GM18870 (cell line): Measurements from ENCODE around the gene ACTR3C.
"Not testable (repeated sequence)": the region's sequence is repeated elsewhere in the genome, so short reads cannot be mapped to it uniquely, and the experiment has no call there.

Experiments
- ATAC-seq: cut with Tn5 transposase; IDR thresholded peaks from one replicate; pipeline ENCODE4 v1.9.1; 2021; ENCODE audit warnings: moderate library complexity; ENCODE audit not compliant: unreplicated experiment

The ACTR3C gene

DNA sequence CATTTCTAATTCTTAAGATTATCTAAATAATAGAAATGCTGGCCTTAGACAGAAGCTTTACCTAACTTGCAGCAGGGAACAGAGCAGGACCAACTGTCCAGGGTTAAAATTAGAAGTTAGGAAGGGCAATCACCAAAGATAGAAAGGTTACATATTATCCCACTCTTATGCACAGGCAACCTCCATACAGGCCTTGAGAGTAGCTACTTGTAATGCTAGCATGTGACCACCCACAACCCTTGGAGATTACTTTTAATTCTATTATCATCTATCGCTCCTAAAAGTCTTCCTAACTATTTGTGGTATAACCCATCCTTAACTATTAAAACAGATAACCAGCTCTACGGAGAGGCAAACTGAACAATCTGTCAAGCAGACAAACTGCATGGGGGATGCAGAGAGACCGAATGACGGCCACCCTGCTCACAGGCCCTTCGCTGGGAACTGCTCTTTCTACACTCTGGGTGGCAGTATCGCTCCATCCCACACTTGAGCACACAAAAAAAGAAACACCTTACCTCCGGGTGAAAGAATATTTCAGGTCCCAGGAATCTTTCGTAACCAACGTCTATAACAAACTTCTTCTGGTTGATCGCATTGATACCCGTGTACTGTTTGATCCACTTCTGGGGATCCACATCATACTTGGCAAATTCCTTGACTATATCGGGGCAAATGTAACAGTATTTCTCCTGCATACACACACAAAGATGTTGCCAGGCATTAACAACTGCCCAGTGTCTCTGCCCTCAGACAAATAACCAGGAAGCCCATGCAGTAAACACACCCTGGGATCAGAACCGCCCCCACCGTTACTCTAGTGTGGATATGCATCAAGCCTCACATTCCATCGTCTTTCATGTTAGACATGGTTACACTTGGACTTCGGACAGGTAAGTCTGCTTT, 37.2 kb downstream of the ACTR3C start:
- not testable (repeated sequence) for ATAC-seq

DNA sequence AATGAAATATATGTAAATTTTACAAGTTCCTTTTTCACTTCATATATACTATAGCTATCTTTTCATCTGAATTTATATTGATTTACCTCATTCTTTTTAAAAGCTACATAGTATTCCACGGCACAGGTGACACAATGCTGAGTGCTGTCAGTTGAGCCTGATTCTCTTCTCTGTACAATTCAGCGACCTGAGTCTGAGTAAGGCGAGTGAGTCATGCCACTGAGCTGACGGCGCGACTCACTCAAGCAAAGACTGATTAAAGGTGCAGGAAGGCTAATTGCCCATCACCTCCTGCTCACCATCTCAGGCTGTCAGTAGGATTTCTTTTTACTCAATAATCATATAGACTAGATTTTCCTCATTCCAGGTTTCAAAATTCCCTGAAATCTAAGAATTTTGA, 39.7 kb downstream of the ACTR3C start:
- not testable (repeated sequence) for ATAC-seq

DNA sequence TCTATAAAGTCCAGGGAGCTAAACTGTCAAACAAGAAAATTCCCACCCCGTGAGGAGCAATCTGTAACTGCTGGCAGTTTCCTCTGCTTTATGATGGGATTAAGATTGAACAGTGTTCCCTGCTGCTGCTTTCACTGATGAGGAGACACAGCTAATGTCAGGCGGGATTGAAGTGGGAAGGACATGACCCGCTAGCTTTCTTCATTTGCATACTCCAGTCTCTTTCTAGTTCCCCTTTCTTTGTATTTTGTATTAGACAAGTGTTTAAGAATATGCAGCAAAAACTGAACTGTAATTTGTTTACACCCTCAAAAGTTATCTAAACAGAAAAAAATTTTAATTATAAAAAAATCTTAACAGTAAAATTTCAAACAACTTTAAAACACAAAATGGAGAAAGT, 40.2 kb downstream of the ACTR3C start:
- ATAC-seq: not testable (repeated sequence)

DNA sequence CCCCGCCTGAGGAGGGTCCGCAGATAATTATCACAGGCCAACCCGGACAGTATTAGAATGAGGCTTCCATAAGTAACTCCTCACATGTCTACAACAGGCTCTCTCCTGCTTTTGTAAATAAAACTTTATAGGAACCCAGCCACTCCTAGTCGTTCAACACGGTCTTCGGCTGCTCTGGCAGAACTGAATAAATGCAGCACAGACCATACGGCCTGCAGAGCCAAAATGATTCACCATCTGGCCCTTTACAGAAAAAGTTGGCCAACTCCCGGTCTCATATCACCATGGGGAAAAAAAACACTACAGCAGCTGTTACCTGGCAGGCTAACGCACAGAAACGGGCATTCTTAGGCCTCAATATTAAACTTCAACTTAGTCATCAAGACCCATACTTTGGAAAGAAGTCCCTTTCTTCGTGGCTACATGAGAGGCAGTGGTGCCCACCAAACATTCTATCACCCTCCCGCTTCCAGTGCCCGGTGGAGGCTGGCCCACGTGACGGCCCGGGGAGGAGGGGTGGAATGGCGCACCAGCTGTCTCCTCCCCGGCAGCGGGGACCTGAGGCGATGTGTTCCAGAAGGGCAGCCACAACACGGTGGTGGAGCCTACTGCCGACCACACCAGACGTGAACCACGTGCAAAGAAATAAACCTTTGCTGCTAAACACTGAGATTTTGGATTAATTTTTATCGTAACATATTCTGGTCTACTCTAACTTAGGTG, 41.5 kb downstream of the ACTR3C start:
- ATAC-seq: not testable (repeated sequence)

DNA sequence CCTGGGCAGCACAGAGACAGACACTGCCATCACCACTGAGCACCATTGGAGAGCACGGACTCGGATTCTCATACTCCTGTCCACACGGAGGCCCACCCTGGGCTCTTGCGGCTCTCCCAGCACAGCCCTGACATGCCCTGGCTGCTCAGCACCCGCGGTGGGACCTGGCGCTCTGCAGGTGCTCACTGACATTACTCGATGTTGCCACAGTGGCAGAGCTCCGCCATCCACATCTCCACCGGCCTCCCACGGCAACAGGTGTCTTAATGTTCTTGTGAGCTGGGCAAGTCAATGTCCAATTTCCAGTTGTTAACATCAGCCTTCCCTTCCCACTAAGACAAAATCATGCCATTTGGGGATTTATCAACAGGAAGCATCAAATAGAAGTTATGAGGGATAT, 45.0 kb downstream of the ACTR3C start:
- not testable (repeated sequence) for ATAC-seq

DNA sequence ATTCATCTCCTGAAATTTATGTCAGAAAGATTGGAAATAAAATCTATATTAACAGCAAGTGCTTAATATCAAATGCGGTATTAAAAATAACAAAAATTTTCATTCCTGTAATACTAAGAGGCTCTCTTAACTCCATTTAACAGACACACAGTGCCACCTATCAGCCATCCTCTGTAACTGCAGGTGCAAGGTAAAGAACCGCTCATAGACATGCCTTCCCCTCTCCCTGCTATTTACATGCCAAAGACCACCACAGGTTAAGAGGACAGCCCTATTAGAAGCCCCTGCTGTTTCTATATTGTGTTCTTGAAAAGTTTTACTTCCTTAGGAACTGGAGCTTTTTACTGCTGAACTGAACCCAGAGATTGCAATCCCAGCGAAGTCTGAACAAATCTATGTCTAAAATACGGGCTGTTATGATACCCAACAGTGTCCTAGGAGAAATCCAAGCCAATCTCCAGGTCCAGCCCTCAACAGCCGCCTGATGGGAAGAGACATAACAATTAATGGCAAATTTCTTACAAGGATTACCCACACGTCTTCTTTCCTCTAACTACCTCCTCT, 47.1 kb downstream of the ACTR3C start:
- ATAC-seq: peak; percentile 77

DNA sequence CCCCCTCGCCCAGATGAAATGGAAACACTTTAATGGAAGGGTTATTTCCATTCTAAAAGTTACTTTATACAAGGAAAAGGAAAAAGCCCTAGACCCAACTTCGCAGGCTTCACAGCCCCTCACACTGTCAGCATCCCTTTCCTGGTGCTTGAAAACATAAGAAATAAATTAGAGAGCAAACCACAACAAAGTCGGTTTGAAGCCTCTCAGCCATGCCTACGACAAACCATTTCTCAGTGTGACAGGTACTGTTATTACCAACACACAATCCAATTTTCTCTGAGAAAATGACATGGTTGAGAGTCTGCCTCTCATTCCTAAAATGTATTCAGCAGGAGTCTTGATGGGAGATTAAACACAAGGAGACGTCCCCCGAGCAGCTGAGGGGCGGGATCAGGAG, 51.4 kb downstream of the ACTR3C start:
- ATAC-seq: not testable (repeated sequence)

DNA sequence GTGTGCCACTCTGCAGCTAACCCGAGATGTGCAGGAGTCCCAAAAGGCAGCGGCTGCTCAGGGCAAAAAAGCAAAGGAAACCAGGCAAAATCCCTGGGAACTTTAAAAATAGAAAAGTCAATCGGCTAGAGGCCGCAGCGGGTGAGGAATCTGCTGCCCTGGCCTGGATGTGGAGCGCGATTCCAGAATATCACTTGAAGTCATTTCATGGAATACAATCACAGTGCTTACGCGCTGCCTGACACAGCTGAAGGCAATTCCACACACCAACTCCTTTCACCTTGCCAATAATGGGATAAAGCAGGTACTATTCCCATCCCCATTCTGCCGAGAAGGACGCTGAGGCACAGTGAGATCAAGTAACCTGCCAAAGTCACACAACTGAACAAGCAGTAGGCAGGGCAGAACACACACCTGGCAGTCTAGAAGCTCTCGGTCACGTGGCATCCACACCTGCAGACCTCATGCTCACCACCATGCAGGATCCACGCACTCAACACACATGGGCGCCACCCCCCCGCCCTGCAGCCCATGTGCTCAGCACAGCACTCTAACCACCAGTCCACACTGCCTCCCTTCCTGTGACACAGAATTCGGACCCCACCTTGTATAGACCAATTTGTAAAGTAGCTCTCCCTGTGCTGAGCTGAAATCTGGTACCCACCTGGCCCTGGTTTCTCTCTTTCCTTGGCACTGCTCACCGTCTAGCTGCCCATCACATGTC, 53.1 kb downstream of the ACTR3C start:
- not testable (repeated sequence) for ATAC-seq

DNA sequence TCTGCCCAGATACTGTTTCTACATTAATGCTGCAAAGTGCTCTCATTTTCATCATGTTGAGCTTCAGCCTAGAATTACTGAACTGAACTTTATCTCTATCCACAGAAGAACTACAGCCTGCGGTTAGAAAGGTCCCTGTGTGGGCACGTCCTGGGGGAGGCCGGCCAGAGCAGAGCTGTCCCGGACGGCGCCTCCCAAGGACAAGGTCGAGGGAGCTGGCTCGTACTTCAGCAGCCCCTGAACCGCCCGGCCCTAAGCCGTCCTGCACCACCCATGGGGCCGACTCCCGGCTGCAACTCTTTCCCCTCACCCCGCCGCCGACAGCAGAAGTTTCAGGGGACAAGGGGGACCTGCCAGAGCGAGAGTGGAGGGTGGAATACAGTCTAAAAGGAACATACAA, 54.5 kb downstream of the ACTR3C start:
- ATAC-seq: not testable (repeated sequence)

DNA sequence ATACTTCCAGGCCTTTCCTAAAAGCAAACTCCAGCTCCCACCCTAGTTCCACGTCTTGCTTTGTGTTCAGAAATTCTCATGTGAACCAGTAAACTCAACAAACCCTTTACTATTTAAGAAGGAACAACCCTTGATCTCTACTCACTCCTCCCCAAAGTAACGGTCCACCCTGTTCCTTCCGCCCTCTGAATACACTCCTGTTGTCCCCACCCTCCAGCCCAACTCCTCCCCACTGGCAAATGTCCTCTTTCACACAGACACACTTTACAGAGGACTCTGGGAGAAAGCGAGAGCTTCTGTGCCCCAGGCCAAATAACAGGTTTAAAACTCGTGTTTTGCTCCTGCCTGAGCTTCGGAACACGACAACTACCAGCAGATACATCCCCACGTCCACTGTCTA, 55.1 kb downstream of the ACTR3C start:
- not testable (repeated sequence) for ATAC-seq

DNA sequence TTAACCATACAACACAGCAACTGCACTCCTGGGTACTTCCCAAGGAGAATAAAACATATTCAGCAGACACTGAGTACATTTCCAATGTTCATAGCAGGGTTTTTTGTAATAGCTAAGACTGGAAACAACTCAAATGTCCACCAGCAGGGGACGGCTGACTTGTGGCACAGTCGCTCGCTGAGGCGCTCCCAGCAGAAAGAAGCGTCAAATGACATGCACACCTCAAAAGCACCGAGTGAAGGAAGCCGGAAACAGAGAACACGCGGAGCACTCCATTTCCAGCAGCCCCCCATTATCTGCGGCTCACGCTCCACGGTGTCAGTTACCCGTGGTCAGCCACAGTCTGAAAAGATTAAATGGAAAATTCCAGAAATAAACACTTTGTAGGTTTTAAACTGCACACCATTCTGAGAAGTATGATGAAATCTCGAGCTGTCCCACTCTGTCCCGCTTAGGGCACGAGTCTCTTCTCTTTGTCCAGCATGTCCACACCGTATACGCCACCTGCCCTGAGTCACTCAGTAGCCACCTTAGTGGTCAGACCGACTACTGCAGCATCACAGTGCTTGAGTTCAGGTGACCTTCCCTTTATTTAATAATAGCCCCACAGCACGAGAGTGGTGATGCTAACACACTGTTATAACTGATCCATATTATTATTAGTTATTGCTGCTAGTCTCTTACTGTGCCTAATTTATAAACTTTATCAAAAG, 56.2 kb downstream of the ACTR3C start:
- ATAC-seq: not testable (repeated sequence)

DNA sequence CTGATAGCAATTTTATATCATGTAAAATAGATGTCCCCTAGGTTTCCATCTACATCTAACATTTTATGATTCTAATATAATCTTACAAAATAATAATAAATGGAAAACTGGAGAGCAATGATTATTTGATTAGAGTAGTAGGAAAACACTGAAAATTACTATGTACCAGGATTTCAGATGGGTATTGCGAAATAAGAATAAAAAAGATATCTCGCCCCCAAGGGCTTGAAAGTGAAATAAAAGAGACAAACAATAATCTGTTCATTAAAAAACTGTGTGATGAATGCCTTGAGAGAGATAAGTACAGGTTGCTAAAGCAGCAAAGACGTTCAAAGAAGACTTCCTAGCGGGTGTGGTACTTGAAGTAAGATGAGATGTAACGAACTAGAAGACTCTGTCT, 60.7 kb downstream of the ACTR3C start:
- ATAC-seq: not testable (repeated sequence)

DNA sequence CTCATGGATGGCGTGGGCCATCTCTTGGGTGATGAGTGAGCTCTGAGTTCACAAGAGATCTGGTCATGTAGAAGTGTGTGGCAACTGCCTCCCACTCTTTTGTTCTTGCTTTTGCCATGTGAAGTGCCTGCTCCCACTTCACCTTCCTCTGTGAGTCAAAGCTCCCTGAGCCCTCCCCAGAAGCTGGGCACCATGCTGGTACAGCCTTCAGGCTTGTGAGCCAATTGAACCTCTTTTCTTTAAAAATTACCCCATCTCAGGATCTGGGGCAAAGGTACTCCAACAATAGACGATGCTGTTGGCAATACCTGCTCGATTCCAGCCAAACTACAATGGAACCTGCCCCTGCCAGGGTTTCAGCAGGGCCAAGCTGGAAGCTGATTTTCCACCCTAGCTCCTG, 75.6 kb downstream of the ACTR3C start:
- not testable (repeated sequence) for ATAC-seq

DNA sequence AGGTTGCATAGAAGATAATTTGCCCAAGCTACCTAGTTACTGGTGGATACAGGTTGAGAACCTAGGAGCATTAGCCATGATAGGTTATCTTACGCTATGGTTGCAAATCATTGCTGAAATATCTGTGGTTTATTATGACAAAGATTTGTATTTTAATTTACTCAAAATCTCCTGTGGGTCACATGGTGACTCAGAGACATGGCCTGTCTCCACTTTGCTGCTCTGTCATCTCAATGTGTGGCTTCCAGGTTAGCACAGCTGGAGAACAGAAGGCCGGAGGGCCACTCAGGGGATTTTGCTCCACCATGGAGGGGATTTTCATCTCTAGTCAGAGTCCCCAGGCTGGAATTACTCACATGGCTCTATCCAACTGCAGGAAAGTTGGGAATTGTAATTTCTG, 78.1 kb downstream of the ACTR3C start:
- not testable (repeated sequence) for ATAC-seq

DNA sequence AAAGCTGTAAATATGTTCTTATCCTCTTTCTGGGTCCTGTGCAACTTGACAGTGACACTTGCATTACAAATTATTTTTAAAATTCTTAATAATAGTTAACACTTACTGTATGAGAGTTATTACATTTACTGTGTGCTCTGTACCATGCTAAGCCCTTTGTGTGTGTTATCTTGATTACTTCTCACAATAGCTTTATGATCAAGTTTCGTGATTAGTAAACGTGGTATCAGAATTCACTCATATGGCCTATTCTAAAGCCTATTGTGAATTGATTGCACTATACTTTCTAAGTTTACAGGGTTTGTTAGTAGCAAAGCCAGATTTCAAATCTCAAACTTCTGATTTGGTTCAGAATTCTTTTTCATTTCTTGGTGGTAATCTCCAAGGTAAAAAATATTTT, 80.4 kb downstream of the ACTR3C start:
- not testable (repeated sequence) for ATAC-seq

DNA sequence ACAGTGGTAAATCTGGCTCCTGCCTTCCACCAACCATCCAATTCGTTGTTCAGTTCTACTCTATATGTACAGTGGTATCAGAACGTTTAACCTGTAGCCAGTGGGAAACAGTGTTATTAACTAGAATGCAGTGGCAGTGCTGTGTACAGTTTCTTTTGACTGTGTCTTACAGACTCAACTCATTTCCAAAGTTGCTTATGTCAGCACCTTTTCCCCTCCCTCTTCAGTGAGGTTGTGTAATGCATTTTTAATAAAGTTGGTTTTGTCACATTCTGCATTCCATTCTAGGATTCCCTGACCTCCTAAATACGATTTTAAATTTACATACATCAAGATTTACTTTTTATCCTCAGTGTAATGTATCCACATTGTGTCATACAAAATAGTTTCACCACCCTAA, 97.9 kb downstream of the ACTR3C start:
- not testable (repeated sequence) for ATAC-seq

DNA sequence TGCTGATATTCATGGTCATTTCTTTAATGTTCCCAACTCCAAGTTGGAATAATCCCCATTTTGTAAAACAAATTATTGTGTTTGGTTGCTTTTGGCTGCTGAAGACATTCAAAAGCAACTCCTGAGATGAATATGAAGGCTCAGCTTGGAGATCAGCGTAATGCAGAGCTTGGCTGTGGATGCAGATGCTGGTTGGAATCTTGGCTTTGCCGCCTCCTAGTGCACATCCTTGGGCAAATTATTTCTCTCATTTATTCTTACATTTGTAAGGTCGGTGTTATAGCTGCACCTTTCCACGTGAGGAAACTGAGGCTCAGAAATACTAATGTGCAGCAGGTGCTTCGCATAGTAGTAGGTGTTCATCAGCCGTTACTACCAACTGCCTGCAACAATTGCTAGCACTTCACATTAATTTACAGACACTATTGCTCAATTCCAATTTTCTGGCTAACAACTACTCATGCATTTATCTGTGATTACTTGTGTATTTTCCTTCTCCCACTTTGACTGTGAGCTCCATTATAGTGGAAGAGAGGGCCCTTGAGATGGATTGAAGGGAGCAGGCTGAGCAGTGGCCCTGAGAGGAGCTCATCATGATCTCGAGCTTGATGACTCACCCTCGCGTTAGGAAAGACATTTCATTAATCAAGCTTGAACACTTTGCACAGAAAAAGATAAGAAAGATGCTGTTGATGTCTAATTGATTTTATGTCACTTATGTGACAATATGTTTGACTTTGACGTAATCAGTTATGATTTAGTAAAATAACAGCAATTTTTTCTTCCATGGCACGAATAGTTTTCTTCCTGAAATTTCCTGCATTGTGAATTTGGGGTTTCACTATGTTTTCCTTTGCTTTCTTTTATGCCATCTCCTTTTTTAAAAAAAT, 101.0 kb downstream of the ACTR3C start:
- not testable (repeated sequence) for ATAC-seq

DNA sequence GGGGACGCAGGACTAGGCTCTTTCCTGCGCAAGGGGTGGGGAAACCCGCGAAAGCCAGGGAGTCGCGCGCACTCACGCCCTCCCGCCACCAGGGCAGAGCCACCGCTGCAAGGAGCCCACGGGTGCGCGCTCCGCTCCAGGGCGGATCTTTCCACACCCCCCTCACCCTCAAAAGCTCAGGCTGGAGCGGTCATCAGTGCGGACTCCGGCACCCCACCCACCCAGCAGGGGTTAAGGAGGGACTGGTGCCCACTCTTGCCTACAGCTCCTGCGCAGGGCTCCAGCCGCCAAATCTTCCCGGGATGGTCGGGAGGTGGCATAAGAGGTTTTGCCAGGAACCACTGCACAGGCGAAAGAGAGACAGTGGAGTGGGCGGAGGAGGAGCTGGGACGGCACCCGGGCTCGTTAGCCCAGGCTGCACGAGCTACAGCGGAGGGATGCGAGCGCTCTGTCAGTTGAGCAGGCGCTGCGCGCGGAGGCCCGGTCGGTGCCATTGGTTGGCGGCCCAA, 102.6 kb downstream of the ACTR3C start:
- not testable (repeated sequence) for ATAC-seq
